BJ (cell line): Measurements from ENCODE around the gene USP49. TPM values are rescaled to one million over a fixed set of nuclear protein-coding genes. Genes with fewer than 3 reads are reported as not detected.

ENCODE experiments used
- CTCF ChIA-PET: fragments of 350-600 bp; formaldehyde crosslinking; extraction: SDS; loops from one replicate; lab custom pipeline; 2021; ENCODE audit warnings: antibody characterized with exemption, inconsistent platforms; lab: Yijun Ruan, JAX
- POLR2A ChIA-PET: fragments of 300-600 bp; sonication (Branson Sonifier 250); formaldehyde crosslinking; extraction: SDS; loops from one replicate; lab custom pipeline; 2021; ENCODE audit warnings: antibody characterized with exemption; lab: Charles Lee
- DNase-seq: peaks from one replicate; pipeline ENCODE4 v3.0.0-alpha.2; 2011; ENCODE audit warnings: low read depth
- H3K27me3 ChIP-seq: 2 replicates; pipeline ENCODE4 v1.6.0; 2011; ENCODE audit warnings: low read length; ENCODE audit not compliant: control insufficient read depth, insufficient read depth
- H3K36me3 ChIP-seq: 2 replicates; pipeline ENCODE4 v1.5.1; 2011; ENCODE audit warnings: low read length; ENCODE audit not compliant: control insufficient read depth, insufficient read depth
- H3K4me3 ChIP-seq: 2 replicates; pipeline ENCODE4 v1.5.1; 2011; ENCODE audit warnings: low read depth, mild to moderate bottlenecking, control low read depth, low read length
- polyA plus RNA-seq: library from polyadenylated mRNA; depleted of rRNA; stranded (reverse); fragments of >200 nt; gene quantifications from 2 replicates; pipeline ENCODE4 v1.2.3, GENCODE V29; 2011
- TF ChIP-seq, protein P1 (sequence below): IDR thresholded peaks from 2 replicates; pipeline ENCODE4 v1.5.1; 2011; ENCODE audit warnings: low read depth, mild to moderate bottlenecking, control low read depth, inconsistent platforms, low read length, moderate library complexity; ENCODE audit not compliant: insufficient read depth

USP49 gene
- polyA plus RNA-seq, 1 experiment, result 1.6 TPM

DNA sequence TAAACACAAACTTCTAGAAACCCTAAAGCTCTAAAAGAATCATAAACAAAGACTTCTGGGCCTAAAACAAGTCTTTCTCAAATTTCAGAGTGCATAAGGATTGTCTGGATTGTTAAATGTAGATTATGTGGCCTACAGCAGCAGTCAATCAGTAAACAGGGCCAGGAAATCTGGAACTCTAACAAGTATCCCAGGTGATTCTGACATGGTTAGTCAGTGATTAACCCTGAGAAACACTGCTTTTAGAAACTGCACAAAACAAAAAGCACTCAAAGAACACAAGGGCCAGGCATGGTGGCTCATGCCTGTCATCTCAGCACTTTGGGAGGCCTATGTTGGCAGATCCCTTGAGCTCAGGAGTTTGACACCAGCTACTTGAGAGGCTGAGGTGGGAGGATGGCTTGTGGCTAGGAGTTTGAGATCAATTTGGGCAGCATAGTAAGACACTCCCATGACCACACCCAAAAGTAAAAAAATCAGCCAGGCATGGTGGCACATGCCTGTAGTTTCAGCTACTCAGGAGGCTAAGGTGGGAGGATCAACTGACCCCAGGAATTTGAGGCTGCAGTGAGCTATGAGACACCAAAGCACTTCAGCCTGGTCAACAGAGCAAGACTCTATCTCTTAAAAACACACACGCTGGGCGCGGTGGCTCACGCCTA lies 19.8 kb upstream of the USP49 start:
- ChIA-PET POLR2A (no interaction called here), CTCF (interaction anchor here (0.8 to 1.1 kb wide), 2 partner anchors 17 to 128 kb away, joined by 3 read pairs; no protein-coding TSS in a partner anchor)
- no peak for DNase-seq
- H3K36me3 ChIP-seq, result peaks cover 9% of the 10 kb centered on the region
- H3K27me3 ChIP-seq, result no peaks in the 10 kb centered on the region
- TF ChIP-seq, protein P1, sequence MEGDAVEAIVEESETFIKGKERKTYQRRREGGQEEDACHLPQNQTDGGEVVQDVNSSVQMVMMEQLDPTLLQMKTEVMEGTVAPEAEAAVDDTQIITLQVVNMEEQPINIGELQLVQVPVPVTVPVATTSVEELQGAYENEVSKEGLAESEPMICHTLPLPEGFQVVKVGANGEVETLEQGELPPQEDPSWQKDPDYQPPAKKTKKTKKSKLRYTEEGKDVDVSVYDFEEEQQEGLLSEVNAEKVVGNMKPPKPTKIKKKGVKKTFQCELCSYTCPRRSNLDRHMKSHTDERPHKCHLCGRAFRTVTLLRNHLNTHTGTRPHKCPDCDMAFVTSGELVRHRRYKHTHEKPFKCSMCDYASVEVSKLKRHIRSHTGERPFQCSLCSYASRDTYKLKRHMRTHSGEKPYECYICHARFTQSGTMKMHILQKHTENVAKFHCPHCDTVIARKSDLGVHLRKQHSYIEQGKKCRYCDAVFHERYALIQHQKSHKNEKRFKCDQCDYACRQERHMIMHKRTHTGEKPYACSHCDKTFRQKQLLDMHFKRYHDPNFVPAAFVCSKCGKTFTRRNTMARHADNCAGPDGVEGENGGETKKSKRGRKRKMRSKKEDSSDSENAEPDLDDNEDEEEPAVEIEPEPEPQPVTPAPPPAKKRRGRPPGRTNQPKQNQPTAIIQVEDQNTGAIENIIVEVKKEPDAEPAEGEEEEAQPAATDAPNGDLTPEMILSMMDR, result no peak
- H3K4me3 ChIP-seq, result no peak overlapping the region

DNA sequence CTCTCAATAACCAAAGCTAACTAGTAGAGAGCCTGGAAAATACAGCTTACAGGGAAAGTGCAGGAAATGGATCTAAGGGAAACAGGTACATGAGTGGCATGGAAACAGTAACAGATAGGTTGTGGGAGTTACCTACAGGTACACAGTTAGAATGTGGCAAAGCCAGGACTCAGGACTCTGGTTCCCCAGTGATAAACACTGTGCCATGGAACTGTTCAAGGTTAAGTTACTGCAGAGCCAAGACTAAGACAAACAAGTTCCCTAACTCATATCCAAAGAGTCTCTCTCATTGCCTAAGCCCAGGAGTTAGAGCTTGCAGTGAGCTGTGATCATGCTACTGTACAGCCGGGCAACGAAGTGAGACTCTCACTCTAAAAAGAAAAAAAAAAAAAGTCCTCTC lies 19.2 kb upstream of the USP49 start:
- TF ChIP-seq, protein P1, result no peak
- no peak for DNase-seq
- Histone ChIP-seq H3K4me3 (no peak overlapping the region), H3K36me3 (peaks cover 9% of the 10 kb centered on the region), H3K27me3 (no peaks in the 10 kb centered on the region)
- POLR2A ChIA-PET, result no interaction called here
- CTCF ChIA-PET, result interaction anchor here (0.8 to 1.1 kb wide), 2 partner anchors 16 to 129 kb away, joined by 3 read pairs; no protein-coding TSS in a partner anchor

DNA sequence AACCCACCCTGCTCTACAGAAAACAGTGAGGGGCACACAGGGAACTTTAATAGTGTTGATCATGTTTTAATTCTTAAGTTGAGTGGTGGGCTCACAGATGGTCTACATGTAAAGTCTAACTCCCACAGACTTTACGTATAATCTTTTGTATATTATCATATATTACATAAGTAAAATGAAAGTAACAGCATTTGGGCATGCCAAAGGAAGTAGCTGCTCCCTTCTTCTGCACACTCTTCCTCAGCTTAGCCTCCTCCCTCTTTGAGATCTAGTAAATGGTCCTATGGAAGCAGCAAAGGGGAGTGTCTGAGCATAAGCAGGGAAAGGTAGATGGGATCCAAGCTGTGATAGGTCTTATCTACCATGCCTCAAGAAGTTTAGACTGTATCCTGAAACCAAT lies 14.6 kb upstream of the USP49 start:
- CTCF ChIA-PET, result interaction anchor here (1.1 kb wide), 1 partner anchor 11 kb away, joined by 4 read pairs; the partner anchor contains the start of genes BYSL and MED20
- POLR2A ChIA-PET, result interaction anchor here (0.5 kb wide), 1 partner anchor 17 kb away, joined by 3 read pairs; no protein-coding TSS in a partner anchor
- DNase-seq, result no peak

DNA sequence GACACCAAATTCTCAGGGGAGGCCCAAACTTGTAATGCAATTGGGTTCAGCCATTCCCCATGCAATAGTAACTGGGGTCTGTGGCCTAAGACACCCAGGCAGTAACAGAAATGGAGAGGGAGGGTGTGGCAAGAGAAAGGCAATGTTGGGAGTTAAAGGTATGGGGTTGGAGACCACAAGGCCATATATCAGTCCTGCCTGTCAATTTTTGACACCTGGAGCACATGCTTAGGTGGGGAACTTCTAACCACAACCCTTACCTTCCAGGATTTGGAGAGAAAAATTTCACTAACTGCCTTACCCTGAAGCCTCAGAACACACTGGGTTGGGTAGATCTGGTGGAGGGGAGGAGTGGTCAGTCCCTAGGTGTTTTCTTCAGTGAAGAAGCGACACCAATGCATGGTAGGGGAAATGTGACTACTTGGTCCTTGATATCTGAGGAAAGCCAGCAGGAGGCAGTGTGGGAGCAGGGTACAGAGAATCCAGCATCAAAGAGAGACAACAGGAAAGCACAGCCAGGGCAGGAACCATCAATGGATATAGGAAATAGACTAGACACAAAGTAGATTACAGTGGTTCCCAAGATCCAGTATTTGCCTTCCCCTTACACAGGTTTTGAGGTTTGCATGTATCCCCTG lies 6.8 kb upstream of the USP49 start:
- H3K4me3 ChIP-seq, result no peak overlapping the region
- peaks cover 8% of the 10 kb centered on the region for H3K36me3 ChIP-seq
- CTCF ChIA-PET, result interaction anchor here (0.9 to 1.0 kb wide), 2 partner anchors 29 to 143 kb away, joined by 3 to 4 read pairs; no protein-coding TSS in a partner anchor
- POLR2A ChIA-PET, result no interaction called here
- no peak for DNase-seq
- no peaks in the 10 kb centered on the region for H3K27me3 ChIP-seq
- TF ChIP-seq, protein P1, result 0 out of 2 replicates have a peak, but pooled peaks have one; percentile 18

More for the DNA sequence above, 14.6 kb upstream of the USP49 start:
- TF ChIP-seq, protein P1, result no peak
- Histone ChIP-seq H3K27me3 (no peaks in the 10 kb centered on the region), H3K4me3 (no peak overlapping the region), H3K36me3 (peaks cover 16% of the 10 kb centered on the region)

DNA sequence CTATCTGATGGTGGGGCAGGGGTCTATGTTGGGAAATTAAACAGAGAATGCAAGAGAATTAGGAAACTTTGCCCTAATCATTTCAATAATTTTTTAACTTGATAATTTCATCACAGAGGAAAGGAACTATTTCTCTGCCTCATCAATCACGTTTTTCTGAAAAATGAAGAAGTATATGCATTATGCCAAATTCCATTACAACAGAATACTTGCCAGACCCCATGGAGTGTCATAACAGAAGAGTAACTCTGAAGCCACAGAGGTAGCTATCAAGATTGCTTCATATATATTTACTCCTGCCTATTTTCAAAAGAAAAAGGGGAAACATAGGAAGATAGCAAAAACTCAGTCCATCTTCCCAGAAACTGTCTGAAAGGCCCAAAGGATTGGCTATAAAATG lies 5.7 kb upstream of the USP49 start:
- CTCF ChIA-PET, result interaction anchor here (1.4 kb wide), 1 partner anchor 20 kb away, joined by 5 read pairs; the partner anchor contains the start of genes BYSL and MED20
- H3K27me3 ChIP-seq, result no peaks in the 10 kb centered on the region
- POLR2A ChIA-PET, result no interaction called here
- H3K4me3 ChIP-seq, result no peak overlapping the region
- H3K36me3 ChIP-seq, result peaks cover 3% of the 10 kb centered on the region; the same call in 1 of the 2 replicates
- TF ChIP-seq, protein P1, result no peak
- DNase-seq, result no peak
